HCT116 (cell line): Measurements from ENCODE around the gene CAMK2G. TPM values are rescaled to one million over a fixed set of nuclear protein-coding genes. Genes with fewer than 3 reads are reported as not detected.

Source experiments
- ATAC-seq: fragments of 200-7000 bp; cut with Tn5 transposase; 2 replicates; pipeline ENCODE4 v1.9.1; 2020; ENCODE audit warnings: mild to moderate bottlenecking, moderate library complexity
- BruUV-seq: library from RNA; stranded (reverse); fragments of 400-500 nt; replicated peaks from 2 replicates; lab custom pipeline; 2021; lab: Mats Ljungman, UMichigan
- CTCF ChIA-PET: fragments of 300-600 bp; sonication (Branson Sonifier 250); formaldehyde crosslinking; loops from one replicate; lab custom pipeline; 2021; ENCODE audit warnings: antibody characterized with exemption; lab: Charles Lee
- POLR2A ChIA-PET: fragments of 300-600, 350-600 bp; sonication (Branson Sonifier 250); formaldehyde crosslinking; loops from one replicate; lab custom pipeline; 2021; ENCODE audit warnings: antibody characterized with exemption; lab: Charles Lee
- RAD21 ChIA-PET, 2 experiments: fragments of 300-600 bp; sonication (Branson Sonifier 250); formaldehyde crosslinking; loops; one replicate each; lab custom pipeline; 2023; ENCODE audit warnings: low total read pairs in 2 of 2; ENCODE audit not compliant: uncharacterized antibody in 2 of 2, unreplicated experiment in 2 of 2, low non-redundant PET in 1 of 2; lab: Charles Lee
- DNase-seq: peaks from one replicate; pipeline ENCODE4 v3.0.0-alpha.2; 2010; ENCODE audit warnings: low read depth, low spot score
- H2AFZ ChIP-seq: fragments of 200-600 bp; shearing (Covaris generic), sonication (generic); 2 replicates; pipeline ENCODE4 v1.6.1; 2017; ENCODE audit warnings: low read depth, mixed run types, mixed read lengths, antibody characterized with exemption, low read length; ENCODE audit not compliant: poor library complexity, severe bottlenecking
- H3K27ac ChIP-seq: 2 replicates; pipeline ENCODE4 v1.5.1; 2012; ENCODE audit warnings: low read depth, low read length
- H3K27me3 ChIP-seq: fragments of 200-600 bp; sonication (generic); 2 replicates; pipeline ENCODE4 v1.6.1; 2016; ENCODE audit warnings: mixed run types, low read length, mixed read lengths; ENCODE audit not compliant: insufficient read depth
- H3K36me3 ChIP-seq, 2 experiments: fragments of 200-500 bp in 1 of 2; fragments of 200-600 bp in 1 of 2; sonication (Bioruptor generic) in 1 of 2; sonication (generic) in 1 of 2; 2 replicates each; pipeline versions ENCODE4 v1.5.1 to v1.6.1; 2014 to 2016; ENCODE audit warnings: low read length in 2 of 2, inconsistent platforms in 1 of 2, mixed read lengths in 1 of 2, mixed run types in 1 of 2; ENCODE audit not compliant: insufficient read depth in 2 of 2, control insufficient read depth in 1 of 2
- H3K4me1 ChIP-seq, 2 experiments: fragments of 200-600 bp in 1 of 2; sonication (generic) in 1 of 2; 2 replicates each; pipeline versions ENCODE4 v1.5.1 to v1.6.1; 2012 to 2017; ENCODE audit warnings: low read length in 2 of 2, inconsistent platforms in 1 of 2, mild to moderate bottlenecking in 1 of 2, mixed read lengths in 1 of 2, mixed run types in 1 of 2, moderate library complexity in 1 of 2; ENCODE audit not compliant: insufficient read depth in 2 of 2, control insufficient read depth in 1 of 2
- H3K4me2 ChIP-seq: fragments of 200-600 bp; sonication (generic); 2 replicates; pipeline ENCODE4 v1.6.1; 2017; ENCODE audit warnings: mixed run types, low read length, mixed read lengths
- H3K4me3 ChIP-seq, 2 experiments: fragments of 200-600 bp in 1 of 2; sonication (generic) in 1 of 2; replicated peaks in 1 of 2; 2 replicates each; pipeline ENCODE4 v1.5.1; 2011 to 2016; ENCODE audit warnings: low read length in 2 of 2, control low read depth in 1 of 2, low read depth in 1 of 2, mild to moderate bottlenecking in 1 of 2, mixed read lengths in 1 of 2, mixed run types in 1 of 2
- H3K79me2 ChIP-seq: fragments of 200-600 bp; sonication (generic); 2 replicates; pipeline ENCODE4 v1.6.1; 2017; ENCODE audit warnings: mild to moderate bottlenecking, mixed run types, low read length, moderate library complexity, mixed read lengths; ENCODE audit not compliant: insufficient read depth
- H3K9ac ChIP-seq: fragments of 200-600 bp; sonication (generic); 2 replicates; pipeline ENCODE4 v1.6.1; 2016; ENCODE audit warnings: low read length, mixed read lengths
- H3K9me2 ChIP-seq: fragments of 200-600 bp; sonication (generic), shearing (Covaris generic); 2 replicates; pipeline ENCODE4 v1.6.1; 2017; ENCODE audit warnings: mixed run types, mild to moderate bottlenecking, moderate library complexity; ENCODE audit not compliant: insufficient read depth
- H3K9me3 ChIP-seq, 2 experiments: fragments of 200-500 bp in 1 of 2; fragments of 200-600 bp in 1 of 2; sonication (Bioruptor generic) in 1 of 2; sonication (generic) in 1 of 2; 2 replicates each; pipeline ENCODE4 v1.6.1; 2014 to 2017; ENCODE audit warnings: low read length in 2 of 2, mixed read lengths in 2 of 2, inconsistent platforms in 1 of 2, low read depth in 1 of 2, mild to moderate bottlenecking in 1 of 2, mixed run types in 1 of 2, moderate library complexity in 1 of 2; ENCODE audit not compliant: control insufficient read depth in 1 of 2, insufficient read depth in 1 of 2
- H4K20me1 ChIP-seq: fragments of 200-600 bp; sonication (generic), shearing (Covaris generic); 2 replicates; pipeline ENCODE4 v1.6.1; 2017; ENCODE audit warnings: mixed run types, mild to moderate bottlenecking, moderate library complexity; ENCODE audit not compliant: insufficient read depth
- ATF3 ChIP-seq: IDR thresholded peaks from 2 replicates; pipeline ENCODE4 v1.6.1; 2012
- CBX3 ChIP-seq: IDR thresholded peaks from 2 replicates; pipeline ENCODE4 v1.6.1; 2012; ENCODE audit warnings: low read depth
- CEBPB ChIP-seq: IDR thresholded peaks from 2 replicates; pipeline ENCODE4 v1.6.1; 2012; ENCODE audit warnings: low read depth
- ELF1 ChIP-seq: IDR thresholded peaks from 2 replicates; pipeline ENCODE4 v1.6.1; 2012; ENCODE audit warnings: low read depth, borderline replicate concordance
- EZH2 ChIP-seq: fragments of 200-600 bp; sonication (generic); IDR thresholded peaks from 2 replicates; pipeline ENCODE4 v1.6.1; 2017; ENCODE audit warnings: antibody characterized with exemption, mixed run types
- EZH2phosphoT487 ChIP-seq: fragments of 200-600 bp; IDR thresholded peaks from 2 replicates; pipeline ENCODE4 v1.6.1; 2018; ENCODE audit warnings: antibody characterized with exemption, borderline replicate concordance
- FOSL1 ChIP-seq: IDR thresholded peaks from 2 replicates; pipeline ENCODE4 v1.6.1; 2012; ENCODE audit warnings: low read depth
- MAX ChIP-seq: IDR thresholded peaks from 2 replicates; pipeline ENCODE4 v1.6.1; 2012
- POLR2A ChIP-seq: IDR thresholded peaks from 2 replicates; pipeline ENCODE4 v1.7.0; 2011; ENCODE audit warnings: borderline replicate concordance; ENCODE audit not compliant: insufficient read depth, insufficient read length; ENCODE audit errors: extremely low read depth
- POLR2AphosphoS5 ChIP-seq: IDR thresholded peaks from 2 replicates; pipeline ENCODE4 v1.6.1; 2011; ENCODE audit warnings: mild to moderate bottlenecking, low read depth, low read length, moderate library complexity
- RAD21 ChIP-seq: IDR thresholded peaks from 2 replicates; pipeline ENCODE4 v1.6.1; 2012; ENCODE audit warnings: low read depth, mild to moderate bottlenecking
- SP1 ChIP-seq: IDR thresholded peaks from 2 replicates; pipeline ENCODE4 v1.6.1; 2012; ENCODE audit warnings: low read depth
- SRF ChIP-seq: IDR thresholded peaks from 2 replicates; pipeline ENCODE4 v1.6.1; 2012; ENCODE audit warnings: low read depth
- TCF7L2 ChIP-seq: IDR thresholded peaks from 2 replicates; pipeline ENCODE4 v1.7.0; 2011; ENCODE audit warnings: borderline replicate concordance, inconsistent platforms; ENCODE audit not compliant: insufficient read depth, insufficient read length; ENCODE audit errors: extremely low read depth
- YY1 ChIP-seq: IDR thresholded peaks from 2 replicates; pipeline ENCODE4 v1.6.1; 2011; ENCODE audit warnings: low read length, low read depth, moderate library complexity, mild to moderate bottlenecking; ENCODE audit not compliant: insufficient replicate concordance; ENCODE audit errors: extremely low read depth
- ZBTB33 ChIP-seq: IDR thresholded peaks from 2 replicates; pipeline ENCODE4 v1.6.1; 2011; ENCODE audit warnings: mild to moderate bottlenecking, low read length, moderate library complexity; ENCODE audit not compliant: insufficient replicate concordance; ENCODE audit errors: extremely low read depth
- ZFX ChIP-seq: fragments of 450-650 bp; IDR thresholded peaks from 2 replicates; pipeline ENCODE4 v1.6.1; 2017
- intact Hi-C: fragments of 100-400 bp; cut with micrococcal nuclease; formaldehyde crosslinking; loops from 2 replicates; pipeline ENCODE4 v1.10.0; 2022
- total RNA-seq: library from RNA; stranded (reverse); gene quantifications from one replicate; pipeline ENCODE4 v1.2.1, GENCODE V29; 2021; ENCODE audit not compliant: unreplicated experiment

Gene CAMK2G
- total RNA-seq, 1 experiment from 2014 or later: 28.3 TPM

DNA sequence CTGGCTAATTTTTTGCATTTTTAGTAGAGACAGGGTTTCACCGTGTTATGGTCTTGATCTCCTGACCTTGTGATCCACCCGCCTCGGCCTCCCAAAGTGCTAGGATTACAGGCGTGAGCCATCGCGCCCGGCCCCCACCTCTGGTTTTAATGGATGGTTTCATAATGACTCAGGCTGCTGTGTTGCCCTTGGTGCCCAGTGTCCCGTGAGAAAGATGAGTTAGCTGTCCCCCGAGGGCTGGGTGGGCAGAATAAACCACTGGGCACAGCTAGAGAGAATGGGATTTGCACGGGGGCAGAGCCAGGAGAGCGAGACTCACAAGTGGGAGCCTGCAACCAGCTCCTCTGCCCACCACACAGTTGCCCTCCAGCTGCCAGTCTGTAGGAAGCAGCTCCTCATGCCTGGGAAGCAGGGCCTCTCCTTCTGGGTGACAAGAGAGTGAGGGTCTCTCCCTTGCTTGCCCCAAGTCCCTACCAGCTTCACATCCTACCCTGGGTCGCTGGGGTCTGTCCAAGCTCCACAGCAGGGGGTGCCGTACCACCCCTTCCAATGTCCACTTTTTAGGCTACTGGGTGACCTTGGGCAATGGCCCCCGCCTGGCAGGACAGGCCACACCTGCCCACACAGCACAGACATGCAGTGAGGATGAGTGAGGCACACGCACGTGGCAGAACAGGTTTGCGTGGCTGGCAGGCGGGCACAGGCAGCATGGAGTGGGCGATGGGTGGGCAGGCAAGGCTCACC is 46.8 kb downstream of the CAMK2G start:
- Histone ChIP-seq H3K4me3 (no peak overlapping the region), H3K9me3 (no peaks in the 10 kb centered on the region), H3K27ac (no peak overlapping the region), H4K20me1 (no peaks in the 10 kb centered on the region), H3K36me3 (peaks cover 2 to 9% of the 10 kb centered on the region in 2 experiments; a peak in 3 of 4 replicates), H3K79me2 (no peaks in the 10 kb centered on the region), H3K4me1 (no peaks in the 10 kb centered on the region; a peak in 1 of 4 replicates), H3K27me3 (no peaks in the 10 kb centered on the region), H2AFZ (no peak overlapping the region), H3K9ac (no peak overlapping the region), H3K4me2 (no peak overlapping the region), H3K9me2 (no peaks in the 10 kb centered on the region)
- no peak for TF ChIP-seq POLR2AphosphoS5
- TF ChIP-seq ELF1: no peak
- TF ChIP-seq ZFX: no peak
- no peak for TF ChIP-seq EZH2phosphoT487
- TF ChIP-seq EZH2: no peak
- no peak for TF ChIP-seq MAX
- TF ChIP-seq SP1: no peak
- TF ChIP-seq CBX3: no peak
- RAD21 ChIA-PET: no interaction called here
- BruUV-seq: no TSS peak
- ATAC-seq: no peak
- no peak for DNase-seq
- intact Hi-C loops: no loop called here
- CTCF ChIA-PET: no interaction called here
- POLR2A ChIA-PET: no interaction called here

- no peaks in the 10 kb centered on the region for H4K20me1 ChIP-seq
- no peaks in the 10 kb centered on the region for H3K9me2 ChIP-seq
- H3K9me3 ChIP-seq: no peaks in the 10 kb centered on the region
- DNase-seq (no peak), ATAC-seq (no peak)
- H3K9ac ChIP-seq: no peak overlapping the region
- ChIA-PET POLR2A (no interaction called here), RAD21 (no interaction called here), CTCF (no interaction called here)
- peaks cover 2 to 9% of the 10 kb centered on the region in 2 experiments; a peak in 2 of 4 replicates for H3K36me3 ChIP-seq
- intact Hi-C loops: no loop called here
- no TSS peak for BruUV-seq
- H3K4me1 ChIP-seq: no peaks in the 10 kb centered on the region; a peak in 1 of 4 replicates
- no peak overlapping the region for H3K27ac ChIP-seq
- no peak overlapping the region for H3K4me3 ChIP-seq
- H3K79me2 ChIP-seq: no peaks in the 10 kb centered on the region
- H3K4me2 ChIP-seq: no peak overlapping the region
- no peaks in the 10 kb centered on the region for H3K27me3 ChIP-seq
- H2AFZ ChIP-seq: no peak overlapping the region
- no peak for TF ChIP-seq EZH2phosphoT487
- no peak for TF ChIP-seq ATF3
- TF ChIP-seq ELF1: no peak
- no peak for TF ChIP-seq TCF7L2
- TF ChIP-seq CEBPB: no peak
- TF ChIP-seq POLR2AphosphoS5: no peak
- TF ChIP-seq ZFX: no peak
- TF ChIP-seq FOSL1: no peak
- TF ChIP-seq RAD21: no peak
- TF ChIP-seq YY1: no peak
- TF ChIP-seq EZH2: no peak
- no peak for TF ChIP-seq SP1
- no peak for TF ChIP-seq SRF
- no peak for TF ChIP-seq MAX
- TF ChIP-seq ZBTB33: no peak
- no peak for TF ChIP-seq CBX3
- TF ChIP-seq POLR2A: no peak
These were observed 50.1 kb downstream of the CAMK2G start for GRCh38 chr10:73824146-73824725.
